ENCODE measurements around the gene PADI4. TPM values are rescaled to one million over a fixed set of nuclear protein-coding genes. Genes with fewer than 3 reads are reported as not detected.
"Not testable (repeated sequence)": the region's sequence is repeated elsewhere in the genome, so short reads cannot be mapped to it uniquely, and the experiment has no call there.

PADI4 gene
- total RNA-seq, 2 donors from 2014 or later, result 0.79 to 1.9 TPM

DNA sequence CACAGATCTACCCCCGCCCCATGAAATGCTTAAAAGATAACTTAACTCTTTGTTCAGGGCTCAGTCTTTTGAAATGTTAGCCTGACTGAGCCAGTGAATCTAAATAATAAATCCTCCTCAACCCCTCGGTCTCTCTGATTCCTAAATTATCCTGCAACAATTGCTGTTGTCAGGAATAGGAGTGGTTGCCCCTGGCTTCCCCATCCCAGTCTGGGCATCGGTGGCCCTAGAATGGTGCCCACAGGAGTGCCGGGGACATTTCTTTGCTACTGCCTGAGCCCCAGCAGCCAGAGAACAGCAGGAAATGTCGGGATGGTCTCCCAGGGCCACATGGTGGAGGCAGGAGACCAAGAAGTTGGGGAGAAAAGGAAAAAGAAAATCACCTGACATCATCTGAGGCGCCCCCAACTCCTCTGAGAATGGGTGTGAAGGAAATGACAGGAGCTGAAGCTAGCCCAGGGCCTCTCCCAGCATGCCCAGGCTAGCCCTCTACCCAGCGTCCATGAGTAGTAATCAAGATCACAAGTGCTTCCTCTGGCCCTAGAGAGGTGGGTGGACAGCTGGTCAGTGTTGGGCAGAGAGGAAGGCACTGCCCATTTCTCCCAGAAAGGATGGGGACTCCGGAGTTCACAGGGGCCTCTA lies 1.6 kb downstream of the PADI4 start:
- H3K4me3 Mint-ChIP-seq, result no peak overlapping the region
- H3K36me3 Mint-ChIP-seq (ENCODE audit: insufficient read depth in 2 of 2), result no peaks in the 10 kb centered on the region
- H3K4me1 Mint-ChIP-seq (ENCODE audit: low read depth), result no peaks in the 10 kb centered on the region
- no peaks in the 10 kb centered on the region for H3K9me3 Mint-ChIP-seq
- peaks cover 44% of the 10 kb centered on the region for H3K27me3 Mint-ChIP-seq (ENCODE audit: low read depth)
- H3K27ac Mint-ChIP-seq, result no peak overlapping the region
- ATAC-seq (replicated peaks in 1 of 2), result no peak
- DNase-seq, result no peak

DNA sequence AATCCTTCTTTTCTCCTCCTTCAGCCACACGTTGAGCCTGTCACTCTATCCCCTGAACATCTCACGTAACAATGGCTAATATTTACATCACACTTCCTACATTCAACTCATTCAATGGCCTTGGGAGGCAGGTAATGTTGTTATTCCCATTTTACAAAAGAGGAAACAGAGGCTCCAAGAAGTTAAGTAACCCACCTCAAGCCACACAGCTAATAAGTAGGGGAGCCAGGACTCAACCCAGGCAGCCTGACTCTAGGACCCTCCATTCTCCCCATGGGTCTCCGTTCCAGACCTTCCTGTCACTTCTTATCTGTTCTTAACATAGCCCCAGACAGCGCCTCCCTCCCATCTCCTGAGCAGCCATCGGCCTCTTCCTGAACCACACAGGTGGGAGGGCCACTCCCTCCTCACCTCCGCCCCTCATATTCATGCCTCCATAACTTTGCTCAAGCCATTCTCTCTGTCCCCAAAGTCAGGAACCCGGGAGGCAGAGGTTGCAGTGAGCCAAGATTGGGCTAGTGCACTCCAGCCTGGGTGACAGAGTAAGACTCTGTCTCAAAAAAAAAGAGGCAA lies 2.2 kb downstream of the PADI4 start:
- ATAC-seq (replicated peaks in 1 of 2) (no peak), DNase-seq (no peak)
- no peaks in the 10 kb centered on the region for H3K4me1 Mint-ChIP-seq (ENCODE audit: low read depth)
- H3K4me3 Mint-ChIP-seq, result no peak overlapping the region
- H3K27me3 Mint-ChIP-seq (ENCODE audit: low read depth), result peaks cover 48% of the 10 kb centered on the region
- no peaks in the 10 kb centered on the region for H3K9me3 Mint-ChIP-seq
- no peaks in the 10 kb centered on the region for H3K36me3 Mint-ChIP-seq (ENCODE audit: insufficient read depth in 2 of 2)
- no peak overlapping the region for H3K27ac Mint-ChIP-seq

DNA sequence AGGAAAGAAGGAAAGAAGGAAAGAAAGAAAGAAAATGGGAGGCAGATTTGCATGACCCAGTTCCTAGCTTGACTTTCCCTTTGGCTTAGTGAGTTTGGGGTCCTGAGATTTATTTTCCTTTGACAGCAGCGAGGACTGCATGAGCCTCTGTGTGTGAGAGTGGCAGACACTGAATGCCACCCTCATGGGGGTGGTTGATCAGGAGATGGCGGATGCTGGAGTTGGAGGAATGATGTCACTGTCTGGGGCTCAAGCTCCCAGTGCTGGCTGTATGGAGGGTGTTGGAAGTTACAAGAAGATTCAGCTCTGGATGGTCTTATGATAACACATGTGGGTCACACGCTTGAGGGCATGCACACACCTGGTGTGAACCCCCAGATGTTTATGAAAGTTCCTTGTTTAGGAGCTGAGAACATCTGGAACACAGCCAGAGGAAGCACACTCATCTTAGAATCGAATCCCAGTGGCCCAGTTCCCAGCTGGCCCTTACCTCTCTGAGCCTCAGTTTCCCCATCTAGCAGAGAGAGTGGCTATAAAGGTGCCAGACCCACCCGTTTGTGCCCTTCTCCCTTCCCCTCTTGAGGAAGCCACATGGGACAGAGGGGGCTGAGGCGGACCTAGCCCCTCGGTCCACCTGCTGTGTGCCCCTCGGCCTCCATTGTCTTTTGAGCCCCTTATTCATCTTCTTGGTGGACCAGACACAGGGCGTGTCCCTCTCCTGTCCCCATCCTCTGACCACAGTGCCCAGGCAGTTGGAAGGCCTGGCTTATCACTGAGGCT lies 5.7 kb downstream of the PADI4 start:
- Mint-ChIP-seq H3K9me3 (no peaks in the 10 kb centered on the region), H3K27ac (no peak overlapping the region), H3K4me1 (ENCODE audit: low read depth) (no peaks in the 10 kb centered on the region), H3K36me3 (ENCODE audit: insufficient read depth in 2 of 2) (no peaks in the 10 kb centered on the region), H3K27me3 (ENCODE audit: low read depth) (peaks cover 32% of the 10 kb centered on the region), H3K4me3 (no peak overlapping the region)
- ATAC-seq (replicated peaks in 1 of 2) (no peak), DNase-seq (no peak)

DNA sequence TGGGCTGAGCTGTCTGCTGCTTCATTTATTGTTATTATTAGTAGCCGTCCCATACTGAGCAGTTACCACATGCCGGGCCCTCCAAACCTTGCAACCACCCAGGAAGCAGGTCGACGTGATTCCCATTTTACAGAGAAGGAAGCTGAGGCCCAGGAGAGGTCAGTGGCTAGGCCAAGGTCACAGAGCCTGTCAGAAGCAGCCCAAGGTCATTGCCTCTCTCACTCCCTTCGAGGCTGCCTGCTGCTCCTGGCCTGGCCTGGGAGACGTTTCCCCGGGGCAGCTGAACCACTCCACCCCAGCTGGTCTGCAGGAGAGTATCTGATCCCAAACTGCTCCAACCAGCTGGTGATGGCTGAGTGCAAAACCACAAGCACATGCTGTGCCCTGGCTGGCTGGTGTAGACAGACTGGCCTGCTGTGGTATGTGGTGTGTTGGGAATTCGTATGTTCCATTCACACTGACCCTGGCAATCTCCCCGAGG lies 6.5 kb downstream of the PADI4 start:
- no peak overlapping the region for H3K27ac Mint-ChIP-seq
- no peaks in the 10 kb centered on the region for H3K4me1 Mint-ChIP-seq (ENCODE audit: low read depth)
- no peaks in the 10 kb centered on the region for H3K9me3 Mint-ChIP-seq
- peaks cover 24% of the 10 kb centered on the region for H3K27me3 Mint-ChIP-seq (ENCODE audit: low read depth)
- no peak for DNase-seq
- ATAC-seq (replicated peaks in 1 of 2), result no peak
- H3K4me3 Mint-ChIP-seq, result no peak overlapping the region
- no peaks in the 10 kb centered on the region for H3K36me3 Mint-ChIP-seq (ENCODE audit: insufficient read depth in 2 of 2)

DNA sequence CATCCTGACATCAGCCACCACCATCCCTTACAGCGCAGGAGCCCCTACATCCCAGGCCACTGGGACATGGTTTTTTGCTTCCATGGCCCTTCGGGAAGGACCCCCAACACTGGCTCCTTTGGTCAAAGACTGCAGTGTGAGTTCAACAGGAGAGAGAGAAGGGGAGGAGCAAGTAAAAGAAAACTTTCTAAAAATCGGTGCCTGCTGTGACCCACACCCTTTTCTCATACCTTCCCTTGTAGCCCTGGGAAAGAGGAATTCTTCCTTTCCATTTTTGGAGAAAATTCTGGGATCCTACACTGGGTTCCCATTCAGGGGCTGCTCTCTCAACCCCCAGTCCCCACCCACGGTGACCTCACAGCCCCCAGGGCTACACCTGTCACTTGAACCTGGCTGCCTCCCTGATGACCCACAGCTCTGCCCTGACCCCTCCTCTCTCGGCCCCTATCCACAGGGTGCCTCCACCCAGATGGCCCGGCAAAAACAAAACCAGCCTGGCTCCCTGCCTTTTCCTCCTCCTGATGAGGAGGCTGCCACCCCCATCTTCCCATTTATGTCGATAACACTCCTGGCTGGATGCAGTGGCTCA lies 7.6 kb downstream of the PADI4 start:
- H3K27ac Mint-ChIP-seq, result no peak overlapping the region
- DNase-seq (no peak), ATAC-seq (replicated peaks in 1 of 2) (no peak)
- no peak overlapping the region for H3K4me3 Mint-ChIP-seq
- H3K9me3 Mint-ChIP-seq, result no peaks in the 10 kb centered on the region
- H3K36me3 Mint-ChIP-seq (ENCODE audit: insufficient read depth in 2 of 2), result no peaks in the 10 kb centered on the region
- H3K4me1 Mint-ChIP-seq (ENCODE audit: low read depth), result no peaks in the 10 kb centered on the region
- H3K27me3 Mint-ChIP-seq (ENCODE audit: low read depth), result peaks cover 14% of the 10 kb centered on the region

DNA sequence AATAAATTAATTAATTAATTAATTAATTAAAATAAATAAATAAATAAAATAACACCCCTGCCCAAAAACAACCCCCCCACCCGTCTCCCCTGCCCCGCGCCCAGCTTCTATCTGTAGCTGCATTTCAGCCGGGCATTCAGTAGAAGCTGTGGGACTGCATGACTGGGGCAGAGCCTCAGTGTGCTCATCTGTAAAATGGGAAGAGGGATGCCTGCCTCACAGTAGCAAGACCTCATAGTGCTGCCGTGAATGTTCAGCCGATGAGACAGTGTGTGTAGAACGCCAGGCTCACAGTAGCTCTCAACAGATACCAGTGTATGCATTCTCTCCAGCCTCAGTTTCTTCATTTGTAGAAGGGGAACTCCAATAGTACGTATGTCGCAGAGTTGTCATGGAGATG lies 8.7 kb downstream of the PADI4 start:
- no peak for DNase-seq
- no peak for ATAC-seq (replicated peaks in 1 of 2)
- Mint-ChIP-seq H3K9me3 (no peaks in the 10 kb centered on the region), H3K36me3 (ENCODE audit: insufficient read depth in 2 of 2) (no peaks in the 10 kb centered on the region), H3K27me3 (ENCODE audit: low read depth) (peaks cover 14% of the 10 kb centered on the region), H3K4me3 (no peak overlapping the region), H3K27ac (no peak overlapping the region), H3K4me1 (ENCODE audit: low read depth) (no peaks in the 10 kb centered on the region)

DNA sequence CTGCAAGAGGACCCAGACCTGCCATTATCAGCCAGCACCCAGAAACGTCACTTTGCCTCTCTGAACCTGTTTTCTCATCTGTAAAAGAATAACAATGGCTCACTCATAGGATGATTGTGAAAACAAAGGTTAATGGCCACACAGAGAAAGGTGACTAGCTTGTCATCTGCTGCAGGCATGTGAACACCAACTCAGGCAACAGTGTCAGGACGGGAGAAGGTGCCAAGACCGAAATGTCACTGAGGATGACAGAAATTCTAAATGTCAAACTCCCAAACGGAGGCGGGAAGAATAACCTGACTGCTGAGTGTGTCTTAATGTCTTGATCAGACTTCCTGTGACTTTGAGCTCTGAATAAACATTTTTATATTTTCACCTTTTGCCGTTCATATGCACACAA lies 10.3 kb downstream of the PADI4 start:
- DNase-seq (no peak), ATAC-seq (replicated peaks in 1 of 2) (no peak)
- Mint-ChIP-seq H3K4me1 (ENCODE audit: low read depth) (no peaks in the 10 kb centered on the region), H3K36me3 (ENCODE audit: insufficient read depth in 2 of 2) (no peaks in the 10 kb centered on the region), H3K27me3 (ENCODE audit: low read depth) (peaks cover 6% of the 10 kb centered on the region), H3K9me3 (no peaks in the 10 kb centered on the region), H3K27ac (no peak overlapping the region), H3K4me3 (no peak overlapping the region)

DNA sequence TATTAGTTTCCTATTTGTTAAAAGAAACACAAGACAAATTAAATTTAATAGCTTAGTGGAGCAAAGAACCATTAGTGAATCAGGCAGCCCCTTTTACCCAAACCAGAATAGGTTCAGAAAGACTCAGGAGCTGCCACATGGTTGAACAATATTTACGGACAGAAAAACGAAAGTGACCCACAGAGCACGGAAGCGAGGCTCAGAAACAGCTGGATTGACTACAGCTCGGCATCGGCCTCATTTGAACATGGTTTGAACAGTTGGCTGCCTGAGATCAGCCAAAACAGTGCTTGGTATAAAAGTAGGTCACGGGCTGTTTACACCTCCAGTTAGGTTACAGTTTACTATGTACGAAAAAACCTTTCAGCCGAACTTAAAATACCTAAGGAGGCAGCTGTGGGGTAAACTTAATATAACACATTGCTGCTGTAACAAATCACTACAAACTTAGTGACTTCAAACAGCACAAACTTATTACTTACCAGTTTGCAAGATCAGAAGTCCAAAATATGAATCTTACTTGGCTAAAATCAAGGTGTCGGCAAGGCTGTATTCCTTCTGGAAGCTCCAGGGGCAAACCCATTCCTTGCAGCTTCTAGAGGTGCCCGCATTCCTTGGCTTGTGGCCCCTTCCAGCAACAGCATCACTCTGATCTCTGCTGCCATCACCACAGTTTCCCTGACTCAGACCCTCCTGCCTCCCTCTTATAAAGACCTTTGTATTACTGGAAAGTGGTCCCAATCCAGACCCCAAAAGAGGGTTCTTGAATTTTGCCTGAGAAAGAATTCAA lies 11.8 kb downstream of the PADI4 start:
- H3K36me3 Mint-ChIP-seq (ENCODE audit: insufficient read depth in 2 of 2), result no peaks in the 10 kb centered on the region
- H3K4me1 Mint-ChIP-seq (ENCODE audit: low read depth), result no peaks in the 10 kb centered on the region
- H3K4me3 Mint-ChIP-seq, result no peak overlapping the region
- H3K27ac Mint-ChIP-seq, result no peak overlapping the region
- no peak for DNase-seq
- H3K27me3 Mint-ChIP-seq (ENCODE audit: low read depth), result peaks cover 5% of the 10 kb centered on the region
- ATAC-seq (replicated peaks in 1 of 2), result no peak
- no peaks in the 10 kb centered on the region for H3K9me3 Mint-ChIP-seq

DNA sequence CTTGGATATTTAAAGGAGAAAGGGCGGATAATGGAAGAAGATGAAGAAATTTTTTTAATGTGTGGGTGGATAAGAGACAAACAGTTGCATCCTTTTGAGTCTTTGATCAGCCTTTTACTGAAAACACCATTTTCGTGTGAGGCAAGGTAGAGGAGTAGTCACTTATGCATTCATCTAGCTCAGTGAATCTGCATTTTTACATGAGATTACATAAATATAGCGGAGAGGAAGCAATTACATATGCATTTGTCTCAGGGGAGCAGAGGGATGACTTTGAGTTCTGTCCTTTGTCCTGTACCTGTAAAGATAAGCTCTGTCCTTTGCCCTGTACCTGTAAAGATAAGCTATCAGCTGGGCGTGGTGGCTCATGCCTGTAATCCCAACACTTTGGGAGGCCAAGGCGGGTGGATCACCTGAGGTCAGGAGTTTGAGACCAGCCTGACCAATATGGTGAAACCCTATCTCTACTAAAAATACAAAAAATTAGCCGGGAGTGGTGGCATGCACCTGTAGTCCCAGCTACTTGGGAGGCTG lies 13.9 kb downstream of the PADI4 start:
- not testable (repeated sequence) for H3K4me1 Mint-ChIP-seq (ENCODE audit: low read depth); H3K9me3 Mint-ChIP-seq; H3K27me3 Mint-ChIP-seq (ENCODE audit: low read depth); ATAC-seq (replicated peaks in 1 of 2); H3K4me3 Mint-ChIP-seq; H3K36me3 Mint-ChIP-seq (ENCODE audit: insufficient read depth in 2 of 2); DNase-seq; H3K27ac Mint-ChIP-seq

DNA sequence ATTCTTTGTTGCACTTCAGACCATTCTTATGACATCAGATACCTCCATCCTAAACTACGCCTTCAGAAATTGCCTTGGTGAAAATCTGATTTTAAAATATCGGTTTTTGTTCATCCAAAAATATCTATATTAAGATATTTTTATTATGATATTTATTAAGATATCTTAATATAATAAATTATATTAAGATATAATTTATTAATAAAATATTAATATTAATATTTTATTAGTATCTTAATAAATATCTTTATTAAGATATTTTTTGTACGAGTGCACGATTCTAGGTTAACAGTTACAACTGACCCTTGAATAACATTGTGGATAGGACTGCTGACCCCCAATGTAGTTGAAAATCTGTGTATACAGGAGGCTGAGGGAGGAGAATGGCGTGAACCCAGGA lies 20.9 kb downstream of the PADI4 start:
- H3K27me3 Mint-ChIP-seq (ENCODE audit: low read depth), result no peaks in the 10 kb centered on the region
- no peaks in the 10 kb centered on the region for H3K9me3 Mint-ChIP-seq
- DNase-seq, result no peak
- H3K4me3 Mint-ChIP-seq, result no peak overlapping the region
- H3K27ac Mint-ChIP-seq, result no peak overlapping the region
- H3K36me3 Mint-ChIP-seq (ENCODE audit: insufficient read depth in 2 of 2), result no peaks in the 10 kb centered on the region
- ATAC-seq (replicated peaks in 1 of 2), result no peak
- H3K4me1 Mint-ChIP-seq (ENCODE audit: low read depth), result no peaks in the 10 kb centered on the region

DNA sequence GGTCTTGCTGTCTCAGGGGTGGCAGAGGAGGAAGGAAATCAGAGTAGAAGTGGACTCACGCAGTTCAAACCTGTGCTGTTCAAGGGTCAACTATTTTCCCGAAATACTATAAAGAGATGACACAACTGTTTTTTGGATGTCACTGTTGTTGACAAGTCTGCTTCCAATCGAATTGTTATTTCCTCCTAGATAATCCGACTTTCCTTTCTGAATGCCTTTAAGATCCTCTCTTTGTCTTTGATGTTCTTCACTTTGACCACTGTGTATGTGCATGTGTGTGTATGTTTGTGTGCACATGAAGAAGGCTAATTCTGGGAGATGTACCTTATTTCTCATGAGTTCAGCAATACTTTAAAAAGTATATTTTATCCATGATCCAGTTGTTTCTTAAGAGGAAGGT lies 21.6 kb downstream of the PADI4 start:
- Mint-ChIP-seq H3K36me3 (ENCODE audit: insufficient read depth in 2 of 2) (no peaks in the 10 kb centered on the region), H3K9me3 (no peaks in the 10 kb centered on the region), H3K27ac (no peak overlapping the region), H3K4me3 (no peak overlapping the region), H3K27me3 (ENCODE audit: low read depth) (no peaks in the 10 kb centered on the region), H3K4me1 (ENCODE audit: low read depth) (no peaks in the 10 kb centered on the region)
- DNase-seq (no peak), ATAC-seq (replicated peaks in 1 of 2) (no peak)

DNA sequence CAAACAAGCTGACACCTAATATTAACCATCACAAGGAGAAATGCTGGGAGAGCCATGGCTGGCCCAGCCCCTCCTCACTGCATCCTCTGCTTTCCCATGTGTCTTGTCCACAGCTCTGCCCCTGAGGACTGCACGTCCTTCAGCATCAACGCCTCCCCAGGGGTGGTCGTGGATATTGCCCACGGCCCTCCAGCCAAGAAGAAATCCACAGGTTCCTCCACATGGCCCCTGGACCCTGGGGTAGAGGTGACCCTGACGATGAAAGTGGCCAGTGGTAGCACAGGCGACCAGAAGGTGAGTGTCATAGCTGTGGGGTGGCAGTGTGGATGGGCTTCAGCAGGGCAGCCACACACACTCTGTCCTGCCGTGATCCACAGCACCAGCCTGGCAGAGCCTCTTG lies 22.9 kb downstream of the PADI4 start:
- Mint-ChIP-seq H3K4me3 (no peak overlapping the region), H3K4me1 (ENCODE audit: low read depth) (peaks cover under 1% of the 10 kb centered on the region), H3K27me3 (ENCODE audit: low read depth) (no peaks in the 10 kb centered on the region), H3K27ac (no peak overlapping the region), H3K9me3 (no peaks in the 10 kb centered on the region), H3K36me3 (ENCODE audit: insufficient read depth in 2 of 2) (no peaks in the 10 kb centered on the region)
- no peak for DNase-seq
- no peak for ATAC-seq (replicated peaks in 1 of 2)
